ENCODE measurements around the gene SERPINA1.
"Not testable (repeated sequence)": the region's sequence is repeated elsewhere in the genome, so short reads cannot be mapped to it uniquely, and the experiment has no call there.

SERPINA1 gene

GRCh38 chr14:94388384-94389103, at the start of gene SERPINA1:
TSS of gene SERPINA1 (minus strand) at chr14:94388602. CDS start at chr14:94383237, 5,365 bp downstream.
- no peak for DNase-seq (ENCODE audit: low read depth in 2 of 2)

GRCh38 chr14:94428610-94429009, 40.2 kb upstream of the SERPINA1 start:
- DNase-seq (ENCODE audit: low read depth in 2 of 2), result no peak

- DNase-seq (ENCODE audit: low read depth in 2 of 2), result no peak
These were observed 38.7 kb upstream of the SERPINA1 start for GRCh38 chr14:94427016-94427613.

- no peak for DNase-seq (ENCODE audit: low read depth in 2 of 2)
These were observed 38.1 kb upstream of the SERPINA1 start for GRCh38 chr14:94426526-94426925.

- no peak for DNase-seq (ENCODE audit: low read depth in 2 of 2)
These were observed 36.0 kb upstream of the SERPINA1 start for GRCh38 chr14:94424371-94424770.

GRCh38 chr14:94423453-94424056, 35.2 kb upstream of the SERPINA1 start:
- DNase-seq (ENCODE audit: low read depth in 2 of 2), result peak; percentile 12 to 13

- DNase-seq (ENCODE audit: low read depth in 2 of 2), result no peak
These were observed 32.9 kb upstream of the SERPINA1 start for GRCh38 chr14:94421316-94421715.

GRCh38 chr14:94417497-94418205, 29.2 kb upstream of the SERPINA1 start:
- DNase-seq (ENCODE audit: low read depth in 2 of 2), result not testable (repeated sequence)

GRCh38 chr14:94412671-94413638, 24.6 kb upstream of the SERPINA1 start:
- no peak for DNase-seq (ENCODE audit: low read depth in 2 of 2)

GRCh38 chr14:94411638-94412037, 23.2 kb upstream of the SERPINA1 start:
- no peak for DNase-seq (ENCODE audit: low read depth in 2 of 2)

- not testable (repeated sequence) for DNase-seq (ENCODE audit: low read depth in 2 of 2)
These were observed 21.0 kb upstream of the SERPINA1 start for GRCh38 chr14:94409430-94409829.

GRCh38 chr14:94408546-94409095, 20.2 kb upstream of the SERPINA1 start:
- no peak for DNase-seq (ENCODE audit: low read depth in 2 of 2)

GRCh38 chr14:94407906-94408305, 19.5 kb upstream of the SERPINA1 start:
- no peak for DNase-seq (ENCODE audit: low read depth in 2 of 2)

- no peak for DNase-seq (ENCODE audit: low read depth in 2 of 2)
These were observed 18.5 kb upstream of the SERPINA1 start for GRCh38 chr14:94406910-94407309.

- DNase-seq (ENCODE audit: low read depth in 2 of 2), result no peak
These were observed 17.1 kb upstream of the SERPINA1 start for GRCh38 chr14:94405486-94405885.

GRCh38 chr14:94404561-94404960, 16.2 kb upstream of the SERPINA1 start:
- DNase-seq (ENCODE audit: low read depth in 2 of 2), result no peak

- no peak for DNase-seq (ENCODE audit: low read depth in 2 of 2)
These were observed 15.0 kb upstream of the SERPINA1 start for GRCh38 chr14:94403312-94403932.

GRCh38 chr14:94401083-94401482, 12.7 kb upstream of the SERPINA1 start:
- no peak for DNase-seq (ENCODE audit: low read depth in 2 of 2)

GRCh38 chr14:94400422-94400841, 12.0 kb upstream of the SERPINA1 start:
- DNase-seq (ENCODE audit: low read depth in 2 of 2), result no peak

- no peak for DNase-seq (ENCODE audit: low read depth in 2 of 2)
These were observed 10.1 kb upstream of the SERPINA1 start for GRCh38 chr14:94398536-94398935.

GRCh38 chr14:94398182-94398479, 9.7 kb upstream of the SERPINA1 start:
- no peak for DNase-seq (ENCODE audit: low read depth in 2 of 2)
